Tracheal epithelial cell (primary cell): ENCODE data around the gene ZIC1. TPM values are rescaled to one million over a fixed set of nuclear protein-coding genes. Genes with fewer than 3 reads are reported as not detected.

Experiments
- total RNA-seq: library from RNA; depleted of rRNA; stranded (reverse); fragments of >200 nt; gene quantifications from 2 replicates; pipeline ENCODE4 v1.2.1, GENCODE V29; 2014

The ZIC1 gene
- not detected in 2 replicates for total RNA-seq

GRCh38 chr3:147409143-147410115 is at the start of gene ZIC1:
Gene ZIC1, plus strand, starts transcription at chr3:147409365. Its CDS starts 748 bp downstream, at chr3:147410113.

GRCh38 chr3:147406028-147406931 is 2.9 kb upstream of the ZIC1 start, which contains the start of gene ZIC4:
Gene ZIC4, minus strand, starts transcription at chr3:147406543. Its CDS starts 3,746 bp downstream, at chr3:147402797.

Other genes with a start within 250 kb of the ZIC1 start
- gene ZIC4, start 2.8 kb upstream of the ZIC1 start, total RNA-seq: not detected in 2 replicates